Lung (tissue), 12 donors: ENCODE results near the gene CHD8. TPM values are rescaled to one million over a fixed set of nuclear protein-coding genes. Genes with fewer than 3 reads are reported as not detected.

ENCODE experiments used
- ATAC-seq: fragments of 200-7000 bp; cut with Tn5 transposase; one replicate; pipeline ENCODE4 v1.9.1; 2020; ENCODE audit warnings: moderate number of reproducible peaks; ENCODE audit not compliant: insufficient read depth, low FRiP score
- DNase-seq, 3 donors: peaks; one replicate each; pipeline ENCODE4 v3.0.0-alpha.2; 2013 to 2017
- H3K27ac ChIP-seq, 2 donors: one replicate each; pipeline ENCODE4 v1.5.1; 2013; ENCODE audit warnings: mild to moderate bottlenecking in 2 of 2, moderate library complexity in 2 of 2, control low read depth in 1 of 2, inconsistent platforms in 1 of 2, low read depth in 1 of 2, low read length in 1 of 2
- H3K27me3 ChIP-seq, 3 donors: one replicate each; pipeline ENCODE4 v1.5.1; 2013; ENCODE audit warnings: low read length in 2 of 3; ENCODE audit not compliant: control insufficient read depth in 3 of 3, insufficient read depth in 3 of 3
- H3K36me3 ChIP-seq, 4 donors: one replicate each; pipeline ENCODE4 v1.5.1; 2013; ENCODE audit warnings: low read length in 4 of 4, mild to moderate bottlenecking in 1 of 4, moderate library complexity in 1 of 4; ENCODE audit not compliant: control insufficient read depth in 4 of 4, insufficient read depth in 4 of 4
- H3K4me1 ChIP-seq, 5 donors: one replicate each; pipeline ENCODE4 v1.5.1; 2013; ENCODE audit warnings: low read length in 5 of 5, mild to moderate bottlenecking in 2 of 5, moderate library complexity in 1 of 5; ENCODE audit not compliant: control insufficient read depth in 5 of 5, insufficient read depth in 5 of 5
- H3K4me3 ChIP-seq: one replicate; pipeline ENCODE4 v1.5.1; 2013; ENCODE audit warnings: mild to moderate bottlenecking, control low read depth, moderate library complexity
- H3K9ac ChIP-seq, 2 donors: one replicate each; pipeline ENCODE4 v1.5.1; 2013; ENCODE audit warnings: low read length in 2 of 2, control low read depth in 1 of 2; ENCODE audit not compliant: insufficient read depth in 1 of 2
- H3K9me3 ChIP-seq, 4 donors: one replicate each; pipeline ENCODE4 v1.5.1; 2013; ENCODE audit warnings: low read length in 3 of 4, mild to moderate bottlenecking in 1 of 4, moderate library complexity in 1 of 4; ENCODE audit not compliant: control insufficient read depth in 4 of 4, insufficient read depth in 3 of 4
- WGBS, 2 donors: extraction: QIAGEN DNeasy Blood & Tissue Kit; methylation state at CpG; one replicate each; pipeline ENCODE4 v1.1.7; 2013; 5-methylcytosine and 5-hydroxymethylcytosine counted together
- polyA plus RNA-seq, 2 donors: library from polyadenylated mRNA; stranded (reverse); fragments of 200-250 nt; gene quantifications; one replicate each; pipeline ENCODE4 v1.2.1, GENCODE V29; 2013
- total RNA-seq, 2 donors: library from RNA; depleted of rRNA in 1 of 2; stranded (reverse); fragments of >200 nt in 1 of 2; gene quantifications; one replicate each; pipeline ENCODE4 v1.2.1, GENCODE V29; 2014 to 2021
- TF ChIP-seq, protein P1 (sequence below): IDR thresholded peaks from 2 replicates; pipeline ENCODE4 v1.5.1; 2012; ENCODE audit warnings: mild to moderate bottlenecking; ENCODE audit errors: control extremely low read depth, extremely low read depth
- donor health status: control.
- donor health status: control.
- donor health status: Bipolar disorder and iron deficiency.
- donor health status: healthy.
- donor health status: DM: yes; HTN: yes; CAD: no.

Gene CHD8
- total and polyA plus RNA-seq, 4 donors, result 26.6 to 79.6 (median 50.2) TPM

DNA sequence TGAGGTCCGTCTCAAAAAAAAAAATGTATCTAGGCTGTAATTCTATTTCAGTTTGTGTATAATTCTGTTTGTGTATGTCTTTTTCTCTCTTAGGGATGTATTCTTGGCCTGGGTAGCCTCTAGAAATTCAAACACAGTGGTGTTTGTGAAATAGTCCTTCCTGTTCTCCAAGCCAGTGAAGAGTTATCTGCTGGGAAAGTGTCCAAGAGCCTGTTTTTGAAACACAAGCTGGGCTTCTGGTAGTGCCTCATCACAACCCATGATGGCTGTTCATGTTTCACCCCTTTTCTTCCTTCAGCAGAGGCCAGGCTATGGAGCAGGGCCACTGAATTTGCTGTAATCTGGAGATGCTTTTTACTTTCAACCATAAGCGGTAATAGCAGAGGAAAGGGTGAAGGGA lies 40.5 kb upstream of the CHD8 start:
- Histone ChIP-seq H3K9me3 (no peaks in the 10 kb centered on the region), H3K4me3 (no peak overlapping the region), H3K27ac (no peak overlapping the region), H3K9ac (no peak overlapping the region), H3K27me3 (no peaks in the 10 kb centered on the region), H3K4me1 (no peaks in the 10 kb centered on the region), H3K36me3 (peaks cover 34 to 68% (median 53%) of the 10 kb centered on the region in 4 donors)
- TF ChIP-seq, protein P1, sequence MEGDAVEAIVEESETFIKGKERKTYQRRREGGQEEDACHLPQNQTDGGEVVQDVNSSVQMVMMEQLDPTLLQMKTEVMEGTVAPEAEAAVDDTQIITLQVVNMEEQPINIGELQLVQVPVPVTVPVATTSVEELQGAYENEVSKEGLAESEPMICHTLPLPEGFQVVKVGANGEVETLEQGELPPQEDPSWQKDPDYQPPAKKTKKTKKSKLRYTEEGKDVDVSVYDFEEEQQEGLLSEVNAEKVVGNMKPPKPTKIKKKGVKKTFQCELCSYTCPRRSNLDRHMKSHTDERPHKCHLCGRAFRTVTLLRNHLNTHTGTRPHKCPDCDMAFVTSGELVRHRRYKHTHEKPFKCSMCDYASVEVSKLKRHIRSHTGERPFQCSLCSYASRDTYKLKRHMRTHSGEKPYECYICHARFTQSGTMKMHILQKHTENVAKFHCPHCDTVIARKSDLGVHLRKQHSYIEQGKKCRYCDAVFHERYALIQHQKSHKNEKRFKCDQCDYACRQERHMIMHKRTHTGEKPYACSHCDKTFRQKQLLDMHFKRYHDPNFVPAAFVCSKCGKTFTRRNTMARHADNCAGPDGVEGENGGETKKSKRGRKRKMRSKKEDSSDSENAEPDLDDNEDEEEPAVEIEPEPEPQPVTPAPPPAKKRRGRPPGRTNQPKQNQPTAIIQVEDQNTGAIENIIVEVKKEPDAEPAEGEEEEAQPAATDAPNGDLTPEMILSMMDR, result no peak
- DNase-seq (peak in 2 of 3 donors; percentile 61 to 71), ATAC-seq (no peak)
- 76 to 87% methylated on average over 2 of the region's 2 CpGs for WGBS, 2 donors

DNA sequence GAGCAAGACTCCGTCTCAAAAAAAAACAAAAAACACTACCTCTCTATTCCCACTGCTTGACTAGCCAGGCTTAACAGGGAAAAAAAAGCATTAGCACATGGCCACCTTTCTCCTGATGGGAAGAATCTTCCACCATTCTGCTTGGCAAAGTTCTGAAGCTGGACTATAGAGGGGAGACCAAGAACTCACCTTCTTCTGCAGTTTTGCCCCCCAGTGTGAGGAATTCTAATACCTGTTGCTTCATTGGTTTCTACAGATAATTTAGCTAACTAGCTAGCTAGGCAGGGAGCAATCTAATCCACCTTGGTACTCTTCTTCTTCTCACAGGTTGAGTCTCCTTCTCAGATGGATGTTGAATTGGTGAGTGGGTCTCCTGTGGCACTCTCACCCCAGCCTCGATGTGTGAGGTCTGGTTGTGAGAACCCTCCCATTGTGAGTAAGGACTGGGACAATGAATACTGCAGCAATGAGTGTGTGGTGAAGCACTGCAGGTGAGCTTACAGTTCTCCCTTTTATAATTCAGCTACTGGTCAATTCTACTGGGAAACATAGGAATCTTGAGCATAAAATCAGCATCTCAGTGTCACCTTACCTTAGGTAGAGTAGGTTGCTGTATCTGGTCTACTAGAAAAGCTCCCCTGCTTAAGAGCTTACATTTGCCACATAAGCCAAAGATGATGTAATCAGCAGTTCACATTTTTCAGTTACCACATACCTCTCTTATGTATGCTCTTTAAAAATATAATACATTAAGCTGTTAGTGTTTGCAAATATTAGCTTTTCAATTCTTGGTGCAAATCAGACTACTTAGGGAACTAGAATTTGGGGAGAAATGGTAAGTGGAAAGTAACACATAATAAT lies 39.2 kb upstream of the CHD8 start:
- Histone ChIP-seq H3K36me3 (peaks cover 32 to 63% (median 53%) of the 10 kb centered on the region in 4 donors), H3K4me1 (no peaks in the 10 kb centered on the region), H3K9me3 (no peaks in the 10 kb centered on the region), H3K27ac (peak overlapping the region in 1 of 2 donors; percentile 1), H3K4me3 (no peak overlapping the region), H3K27me3 (no peaks in the 10 kb centered on the region), H3K9ac (no peak overlapping the region)
- ATAC-seq (peak; percentile 31), DNase-seq (peak in 2 of 3 donors; percentile 26 to 56)
- 64 to 83% methylated on average over 2 of the region's 2 CpGs for WGBS, 2 donors
- TF ChIP-seq, protein P1, result no peak

DNA sequence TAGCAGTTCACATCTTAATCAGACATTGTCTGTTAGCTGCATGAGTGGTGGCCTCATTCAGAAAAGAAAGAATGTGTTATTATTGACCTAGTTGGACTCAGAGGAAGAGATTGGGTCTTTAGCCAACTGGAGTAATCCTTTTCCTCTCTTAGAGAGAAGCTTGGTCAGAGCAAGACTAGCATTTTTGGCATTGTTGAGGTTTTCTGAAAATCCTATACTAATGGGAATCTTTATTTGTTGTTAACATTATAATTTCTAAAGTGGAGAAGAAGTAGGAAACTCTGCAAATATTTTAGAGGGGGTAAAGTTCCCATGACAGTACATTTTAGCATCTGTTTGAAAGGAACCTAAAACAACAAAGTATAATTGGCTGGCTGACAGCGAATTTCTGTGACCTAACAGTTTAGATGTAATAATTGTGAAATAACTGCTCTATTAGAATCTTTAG lies 30.7 kb upstream of the CHD8 start:
- TF ChIP-seq, protein P1, result no peak
- no peaks in the 10 kb centered on the region for H3K9me3 ChIP-seq
- H3K9ac ChIP-seq, result no peak overlapping the region
- DNase-seq (no peak), ATAC-seq (no peak)
- peaks cover 6 to 30% (median 18%) of the 10 kb centered on the region in 4 donors for H3K36me3 ChIP-seq
- no peaks in the 10 kb centered on the region for H3K27me3 ChIP-seq
- no peaks in the 10 kb centered on the region for H3K4me1 ChIP-seq
- H3K4me3 ChIP-seq, result no peak overlapping the region
- H3K27ac ChIP-seq, result no peak overlapping the region
- WGBS, 2 donors, result 72 to 90% methylated on average over 1 of the region's 1 CpG
